ENCODE results near the gene EEF2K.

GRCh38 chr16:22317625-22318024 is 111.5 kb downstream of the EEF2K start:
- TF ChIP-seq GATA2 (IDR thresholded peaks at IDR 0.05; ENCODE audit: low read depth, low read length) (no peak), GATA3 (IDR thresholded peaks at IDR 0.05; ENCODE audit: low read depth, low read length) (no peak)
